Right atrium auricular region (tissue), 2 donors: ENCODE measurements around the gene THTPA. TPM values are rescaled to one million over a fixed set of nuclear protein-coding genes. Genes with fewer than 3 reads are reported as not detected.
"Not testable (repeated sequence)": the region's sequence is repeated elsewhere in the genome, so short reads cannot be mapped to it uniquely, and the experiment has no call there.

Experiments used
- DNase-seq: peaks from one replicate; pipeline ENCODE4 v3.0.0-alpha.2; 2019; ENCODE audit warnings: low spot score
- H3K27ac ChIP-seq, 2 donors: fragments of 200-600 bp; sonication (generic); 1 replicate in 1 of 2; 2 replicates in 1 of 2; pipeline ENCODE4 v1.5.1; 2016 to 2019
- H3K27me3 ChIP-seq, 2 donors: fragments of 200-600 bp; sonication (generic); one replicate each; pipeline versions ENCODE4 v1.5.1 to v1.6.0; 2017 to 2019
- H3K36me3 ChIP-seq: fragments of 200-600 bp; sonication (generic); one replicate; pipeline ENCODE4 v1.5.1; 2016
- H3K4me1 ChIP-seq, 2 donors: fragments of 200-600 bp; sonication (generic); one replicate each; pipeline versions ENCODE4 v1.5.1 to v1.6.0; 2017 to 2019
- H3K4me3 ChIP-seq, 2 donors: fragments of 200-600 bp; sonication (generic); 1 replicate in 1 of 2; 2 replicates in 1 of 2; pipeline ENCODE4 v1.5.1; 2017 to 2019; ENCODE audit warnings: mild to moderate bottlenecking in 1 of 2, moderate library complexity in 1 of 2
- H3K9me3 ChIP-seq, 2 donors: fragments of 200-600 bp; sonication (generic); one replicate each; pipeline ENCODE4 v1.5.1; 2019
- total RNA-seq, 2 donors: library from RNA; depleted of rRNA; stranded (reverse); fragments of >200 nt; gene quantifications; one replicate each; pipeline ENCODE4 v1.1.0, GENCODE V29; 2016
- TF ChIP-seq, protein P1 (sequence below), 2 donors: fragments of 200-600 bp; sonication (generic); IDR thresholded peaks; one replicate each; pipeline ENCODE4 v1.5.1; 2019; ENCODE audit warnings: antibody characterized with exemption in 2 of 2

THTPA gene
- total RNA-seq, 2 donors from 2014 or later, result 22.6 to 27.3 TPM

GRCh38 chr14:23579739-23580138, 23.7 kb downstream of the THTPA start:
- no peaks in the 10 kb centered on the region for H3K36me3 ChIP-seq
- no peaks in the 10 kb centered on the region for H3K9me3 ChIP-seq
- no peak overlapping the region for H3K27ac ChIP-seq
- H3K27me3 ChIP-seq, result peaks cover 15 to 38% of the 10 kb centered on the region in 2 donors
- TF ChIP-seq, protein P1, sequence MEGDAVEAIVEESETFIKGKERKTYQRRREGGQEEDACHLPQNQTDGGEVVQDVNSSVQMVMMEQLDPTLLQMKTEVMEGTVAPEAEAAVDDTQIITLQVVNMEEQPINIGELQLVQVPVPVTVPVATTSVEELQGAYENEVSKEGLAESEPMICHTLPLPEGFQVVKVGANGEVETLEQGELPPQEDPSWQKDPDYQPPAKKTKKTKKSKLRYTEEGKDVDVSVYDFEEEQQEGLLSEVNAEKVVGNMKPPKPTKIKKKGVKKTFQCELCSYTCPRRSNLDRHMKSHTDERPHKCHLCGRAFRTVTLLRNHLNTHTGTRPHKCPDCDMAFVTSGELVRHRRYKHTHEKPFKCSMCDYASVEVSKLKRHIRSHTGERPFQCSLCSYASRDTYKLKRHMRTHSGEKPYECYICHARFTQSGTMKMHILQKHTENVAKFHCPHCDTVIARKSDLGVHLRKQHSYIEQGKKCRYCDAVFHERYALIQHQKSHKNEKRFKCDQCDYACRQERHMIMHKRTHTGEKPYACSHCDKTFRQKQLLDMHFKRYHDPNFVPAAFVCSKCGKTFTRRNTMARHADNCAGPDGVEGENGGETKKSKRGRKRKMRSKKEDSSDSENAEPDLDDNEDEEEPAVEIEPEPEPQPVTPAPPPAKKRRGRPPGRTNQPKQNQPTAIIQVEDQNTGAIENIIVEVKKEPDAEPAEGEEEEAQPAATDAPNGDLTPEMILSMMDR (IDR thresholded peaks at IDR 0.05), result no peak
- no peak for DNase-seq
- no peak overlapping the region for H3K4me3 ChIP-seq
- peaks cover 0 to 24% of the 10 kb centered on the region in 2 donors for H3K4me1 ChIP-seq

GRCh38 chr14:23580152-23580926, 24.3 kb downstream of the THTPA start:
- no peak for DNase-seq

GRCh38 chr14:23580948-23581281, 24.8 kb downstream of the THTPA start:
- TF ChIP-seq, protein P1 (IDR thresholded peaks at IDR 0.05), result no peak
- Histone ChIP-seq H3K27ac (no peak overlapping the region), H3K4me1 (peaks cover 0 to 24% of the 10 kb centered on the region in 2 donors), H3K9me3 (no peaks in the 10 kb centered on the region), H3K4me3 (no peak overlapping the region), H3K27me3 (peaks cover 15 to 29% of the 10 kb centered on the region in 2 donors), H3K36me3 (no peaks in the 10 kb centered on the region)
- no peak for DNase-seq

More at GRCh38 chr14:23580152-23580926, 24.3 kb downstream of the THTPA start:
- H3K27ac ChIP-seq, result no peak overlapping the region
- TF ChIP-seq, protein P1 (IDR thresholded peaks at IDR 0.05), result no peak
- H3K4me1 ChIP-seq, result peaks cover 0 to 24% of the 10 kb centered on the region in 2 donors
- no peaks in the 10 kb centered on the region for H3K36me3 ChIP-seq
- H3K27me3 ChIP-seq, result peaks cover 15 to 34% of the 10 kb centered on the region in 2 donors
- no peak overlapping the region for H3K4me3 ChIP-seq
- H3K9me3 ChIP-seq, result no peaks in the 10 kb centered on the region

DNA sequence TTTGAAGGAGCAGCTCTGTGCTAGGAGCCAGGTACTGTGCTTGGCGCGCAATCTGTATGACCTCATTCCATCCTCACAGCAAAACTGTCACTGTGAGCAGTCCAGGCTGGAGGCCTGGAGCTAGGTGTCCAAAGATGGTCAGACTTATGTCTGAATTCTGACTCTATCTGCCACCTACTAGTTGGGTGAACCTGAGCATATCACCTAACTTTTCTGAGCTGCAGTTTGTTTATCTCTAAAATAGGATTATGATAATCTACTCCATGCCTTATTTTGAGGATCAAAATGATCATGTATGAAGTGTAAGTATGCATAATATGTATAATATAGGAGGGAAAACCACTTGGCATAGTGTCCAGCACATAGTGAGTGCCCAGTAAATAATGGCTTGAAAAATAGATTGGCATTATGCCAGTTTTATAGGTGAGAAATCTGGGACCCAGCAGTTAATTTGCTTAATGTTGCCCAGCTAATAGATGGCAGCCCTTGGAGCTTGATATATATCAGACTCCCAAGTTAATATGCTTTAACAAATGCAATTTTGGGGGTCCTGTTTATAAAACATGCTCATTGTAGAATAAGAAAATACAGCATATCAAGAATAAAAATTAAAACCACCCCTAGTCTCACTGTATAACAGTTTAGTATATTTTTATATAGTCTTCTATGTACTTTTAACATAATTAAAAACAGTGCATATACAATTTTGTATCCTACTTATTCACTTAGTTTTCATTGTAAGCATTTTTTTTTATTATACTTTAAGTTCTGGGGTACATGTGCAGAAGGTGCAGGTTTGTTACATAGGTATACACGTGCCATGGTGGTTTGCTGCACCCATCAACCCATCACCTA, 27.1 kb downstream of the THTPA start:
- TF ChIP-seq, protein P1 (IDR thresholded peaks at IDR 0.05), result no peak
- H3K4me3 ChIP-seq, result no peak overlapping the region
- peaks cover 0 to 4% of the 10 kb centered on the region in 2 donors for H3K4me1 ChIP-seq
- no peaks in the 10 kb centered on the region for H3K9me3 ChIP-seq
- peaks cover 0 to 8% of the 10 kb centered on the region in 2 donors for H3K27me3 ChIP-seq
- DNase-seq, result no peak
- no peak overlapping the region for H3K27ac ChIP-seq
- H3K36me3 ChIP-seq, result no peaks in the 10 kb centered on the region

GRCh38 chr14:23583761-23584526, 27.9 kb downstream of the THTPA start:
- H3K27ac ChIP-seq, H3K36me3 ChIP-seq, H3K4me3 ChIP-seq, DNase-seq, H3K27me3 ChIP-seq, H3K4me1 ChIP-seq, H3K9me3 ChIP-seq: not testable (repeated sequence)

GRCh38 chr14:23584527-23585203, 28.6 kb downstream of the THTPA start:
- not testable (repeated sequence) for H3K27ac ChIP-seq, H3K27me3 ChIP-seq, H3K4me3 ChIP-seq, DNase-seq, H3K9me3 ChIP-seq, H3K36me3 ChIP-seq, H3K4me1 ChIP-seq
